WTC11 (cell line): ENCODE measurements around the gene TMEM131L. TPM values are rescaled to one million over a fixed set of nuclear protein-coding genes. Genes with fewer than 3 reads are reported as not detected.

Experiments used
- ATAC-seq: fragments of 200-7000 bp; cut with Tn5 transposase; 2 replicates; pipeline ENCODE4 v1.10.0; 2021; ENCODE audit warnings: mild to moderate bottlenecking, moderate library complexity
- CTCF ChIA-PET: fragments of 300-600 bp; sonication (Branson Sonifier 250); formaldehyde crosslinking; loops from one replicate; lab custom pipeline; 2021; ENCODE audit warnings: antibody characterized with exemption; lab: Charles Lee
- POLR2A ChIA-PET: fragments of 350-600 bp; sonication (Branson Sonifier 250); formaldehyde crosslinking; loops from one replicate; lab custom pipeline; 2021; ENCODE audit warnings: antibody characterized with exemption; lab: Charles Lee
- DNase-seq: peaks from one replicate; pipeline ENCODE4 v3.0.0; 2021; ENCODE audit warnings: low spot score
- H3K27ac Mint-ChIP-seq: 2 replicates; pipeline ENCODE4 v1.8.0; 2021; ENCODE audit warnings: mixed read lengths
- H3K27me3 Mint-ChIP-seq: 2 replicates; pipeline ENCODE4 v1.8.0; 2021; ENCODE audit warnings: low read depth, mild to moderate bottlenecking, moderate library complexity, mixed read lengths
- H3K36me3 Mint-ChIP-seq: 2 replicates; pipeline ENCODE4 v1.8.0; 2021; ENCODE audit warnings: mixed read lengths
- H3K4me1 Mint-ChIP-seq: 2 replicates; pipeline ENCODE4 v1.8.0; 2022; ENCODE audit warnings: mixed read lengths
- H3K4me3 Mint-ChIP-seq: 2 replicates; pipeline ENCODE4 v1.8.0; 2021; ENCODE audit warnings: mild to moderate bottlenecking, moderate library complexity, mixed read lengths
- H3K9me3 Mint-ChIP-seq: 2 replicates; pipeline ENCODE4 v1.8.0; 2021; ENCODE audit warnings: mixed read lengths
- FOXJ3 ChIP-seq: sonication (generic); formaldehyde crosslinking; IDR thresholded peaks from 2 replicates; pipeline ENCODE4 v1.9.0; 2021; ENCODE audit warnings: missing genetic modification reagents, mild to moderate bottlenecking, borderline replicate concordance
- GTF2I ChIP-seq: fragments of 250-450 bp; sonication (Bioruptor Pico); conservative IDR thresholded peaks from 2 replicates; pipeline ENCODE4 v1.4.0; 2021; ENCODE audit warnings: mild to moderate bottlenecking
- HMGA2 ChIP-seq: fragments of 250-450 bp; sonication (Bioruptor Pico); IDR thresholded peaks from 2 replicates; pipeline ENCODE4 v1.4.0; 2021; ENCODE audit warnings: mild to moderate bottlenecking, moderate library complexity
- IRF2 ChIP-seq: sonication (generic); formaldehyde crosslinking; IDR thresholded peaks from 2 replicates; pipeline ENCODE4 v1.8.0; 2022; ENCODE audit warnings: low read depth, missing genetic modification reagents, borderline replicate concordance
- MYBL2 ChIP-seq: sonication (generic); formaldehyde crosslinking; IDR thresholded peaks from 2 replicates; pipeline ENCODE4 v1.8.1; 2023; ENCODE audit warnings: mild to moderate bottlenecking, moderate library complexity, missing genetic modification reagents
- NR1H2 ChIP-seq: sonication (generic); formaldehyde crosslinking; IDR thresholded peaks from 2 replicates; pipeline ENCODE4 v1.9.0; 2021; ENCODE audit warnings: mild to moderate bottlenecking, moderate library complexity, missing genetic modification reagents
- NR2C2 ChIP-seq: sonication (generic); formaldehyde crosslinking; IDR thresholded peaks from 2 replicates; pipeline ENCODE4 v1.8.0; 2022; ENCODE audit warnings: mild to moderate bottlenecking, missing genetic modification reagents
- STAT6 ChIP-seq: sonication (generic); formaldehyde crosslinking; conservative IDR thresholded peaks from 2 replicates; pipeline ENCODE4 v1.8.1; 2023; ENCODE audit warnings: mild to moderate bottlenecking, low read depth, missing genetic modification reagents, moderate library complexity
- TEAD1 ChIP-seq: sonication (generic); formaldehyde crosslinking; IDR thresholded peaks from 2 replicates; pipeline ENCODE4 v1.8.0; 2022; ENCODE audit warnings: mild to moderate bottlenecking, missing genetic modification reagents
- ZBTB21 ChIP-seq: sonication (generic); formaldehyde crosslinking; IDR thresholded peaks from 2 replicates; pipeline ENCODE4 v1.8.1; 2023; ENCODE audit warnings: mild to moderate bottlenecking, missing genetic modification reagents, borderline replicate concordance
- ZNF263 ChIP-seq: sonication (generic); formaldehyde crosslinking; IDR thresholded peaks from 2 replicates; pipeline ENCODE4 v1.8.1; 2022; ENCODE audit warnings: low read depth, mild to moderate bottlenecking, moderate library complexity, missing genetic modification reagents
- ZNF281 ChIP-seq: sonication (generic); formaldehyde crosslinking; IDR thresholded peaks from 2 replicates; pipeline ENCODE4 v1.8.0; 2023; ENCODE audit warnings: mild to moderate bottlenecking, missing genetic modification reagents
- total RNA-seq: library from RNA; stranded (reverse); gene quantifications from 3 replicates; pipeline ENCODE4 v1.2.3, GENCODE V29; 2021
- TF ChIP-seq, protein P1 (sequence below): sonication (generic); formaldehyde crosslinking; IDR thresholded peaks from 2 replicates; pipeline ENCODE4 v1.8.0; 2022; ENCODE audit warnings: mild to moderate bottlenecking, missing genetic modification reagents
- TF ChIP-seq, protein P2 (sequence below): sonication (generic); formaldehyde crosslinking; IDR thresholded peaks from 2 replicates; pipeline ENCODE4 v1.8.0; 2022; ENCODE audit warnings: missing genetic modification reagents
- TF ChIP-seq, protein P3 (sequence below): sonication (generic); formaldehyde crosslinking; IDR thresholded peaks from 2 replicates; pipeline ENCODE4 v1.8.1; 2022; ENCODE audit warnings: low read depth, missing genetic modification reagents, borderline replicate concordance

The TMEM131L gene
- total RNA-seq, 1 experiment from 2014 or later = 26.7 TPM

- ATAC-seq (no peak), DNase-seq (no peak)
- no peaks in the 10 kb centered on the region for H3K27me3 Mint-ChIP-seq
- CTCF ChIA-PET = no interaction called here
- peaks cover 37% of the 10 kb centered on the region for H3K4me1 Mint-ChIP-seq
- 0 out of 2 replicates have a peak overlapping the region, but pooled peaks have one; percentile 31 for H3K27ac Mint-ChIP-seq
- no peak overlapping the region for H3K4me3 Mint-ChIP-seq
- POLR2A ChIA-PET = no interaction called here
- no peak for TF ChIP-seq ZNF263
- no peak for TF ChIP-seq TEAD1 (CRISPR knock-in tag)
- TF ChIP-seq NR2C2 (CRISPR knock-in tag) = no peak
- no peak for TF ChIP-seq HMGA2 (CRISPR knock-in tag)
- TF ChIP-seq, protein P1, sequence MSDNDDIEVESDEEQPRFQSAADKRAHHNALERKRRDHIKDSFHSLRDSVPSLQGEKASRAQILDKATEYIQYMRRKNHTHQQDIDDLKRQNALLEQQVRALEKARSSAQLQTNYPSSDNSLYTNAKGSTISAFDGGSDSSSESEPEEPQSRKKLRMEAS (CRISPR knock-in tag) = no peak
- TF ChIP-seq FOXJ3 = no peak
- TF ChIP-seq GTF2I (CRISPR knock-in tag) = no peak
- TF ChIP-seq STAT6 (CRISPR knock-in tag) = no peak
- TF ChIP-seq ZNF281 (CRISPR knock-in tag) = no peak
- TF ChIP-seq ZBTB21 (CRISPR knock-in tag) = no peak
- TF ChIP-seq, protein P2, sequence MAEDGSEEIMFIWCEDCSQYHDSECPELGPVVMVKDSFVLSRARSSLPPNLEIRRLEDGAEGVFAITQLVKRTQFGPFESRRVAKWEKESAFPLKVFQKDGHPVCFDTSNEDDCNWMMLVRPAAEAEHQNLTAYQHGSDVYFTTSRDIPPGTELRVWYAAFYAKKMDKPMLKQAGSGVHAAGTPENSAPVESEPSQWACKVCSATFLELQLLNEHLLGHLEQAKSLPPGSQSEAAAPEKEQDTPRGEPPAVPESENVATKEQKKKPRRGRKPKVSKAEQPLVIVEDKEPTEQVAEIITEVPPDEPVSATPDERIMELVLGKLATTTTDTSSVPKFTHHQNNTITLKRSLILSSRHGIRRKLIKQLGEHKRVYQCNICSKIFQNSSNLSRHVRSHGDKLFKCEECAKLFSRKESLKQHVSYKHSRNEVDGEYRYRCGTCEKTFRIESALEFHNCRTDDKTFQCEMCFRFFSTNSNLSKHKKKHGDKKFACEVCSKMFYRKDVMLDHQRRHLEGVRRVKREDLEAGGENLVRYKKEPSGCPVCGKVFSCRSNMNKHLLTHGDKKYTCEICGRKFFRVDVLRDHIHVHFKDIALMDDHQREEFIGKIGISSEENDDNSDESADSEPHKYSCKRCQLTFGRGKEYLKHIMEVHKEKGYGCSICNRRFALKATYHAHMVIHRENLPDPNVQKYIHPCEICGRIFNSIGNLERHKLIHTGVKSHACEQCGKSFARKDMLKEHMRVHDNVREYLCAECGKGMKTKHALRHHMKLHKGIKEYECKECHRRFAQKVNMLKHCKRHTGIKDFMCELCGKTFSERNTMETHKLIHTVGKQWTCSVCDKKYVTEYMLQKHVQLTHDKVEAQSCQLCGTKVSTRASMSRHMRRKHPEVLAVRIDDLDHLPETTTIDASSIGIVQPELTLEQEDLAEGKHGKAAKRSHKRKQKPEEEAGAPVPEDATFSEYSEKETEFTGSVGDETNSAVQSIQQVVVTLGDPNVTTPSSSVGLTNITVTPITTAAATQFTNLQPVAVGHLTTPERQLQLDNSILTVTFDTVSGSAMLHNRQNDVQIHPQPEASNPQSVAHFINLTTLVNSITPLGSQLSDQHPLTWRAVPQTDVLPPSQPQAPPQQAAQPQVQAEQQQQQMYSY (CRISPR knock-in tag) = no peak
- no peak for TF ChIP-seq NR1H2 (CRISPR knock-in tag)
- TF ChIP-seq IRF2 = no peak
- no peak for TF ChIP-seq MYBL2 (CRISPR knock-in tag)
- TF ChIP-seq, protein P3, sequence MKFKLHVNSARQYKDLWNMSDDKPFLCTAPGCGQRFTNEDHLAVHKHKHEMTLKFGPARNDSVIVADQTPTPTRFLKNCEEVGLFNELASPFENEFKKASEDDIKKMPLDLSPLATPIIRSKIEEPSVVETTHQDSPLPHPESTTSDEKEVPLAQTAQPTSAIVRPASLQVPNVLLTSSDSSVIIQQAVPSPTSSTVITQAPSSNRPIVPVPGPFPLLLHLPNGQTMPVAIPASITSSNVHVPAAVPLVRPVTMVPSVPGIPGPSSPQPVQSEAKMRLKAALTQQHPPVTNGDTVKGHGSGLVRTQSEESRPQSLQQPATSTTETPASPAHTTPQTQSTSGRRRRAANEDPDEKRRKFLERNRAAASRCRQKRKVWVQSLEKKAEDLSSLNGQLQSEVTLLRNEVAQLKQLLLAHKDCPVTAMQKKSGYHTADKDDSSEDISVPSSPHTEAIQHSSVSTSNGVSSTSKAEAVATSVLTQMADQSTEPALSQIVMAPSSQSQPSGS (CRISPR knock-in tag) = no peak
- peaks cover 4% of the 10 kb centered on the region for H3K9me3 Mint-ChIP-seq
- H3K36me3 Mint-ChIP-seq = peaks cover 6% of the 10 kb centered on the region
Measured at GRCh38 chr4:153528705-153529485, 62.7 kb downstream of the TMEM131L start.
